B cell (primary cell): ENCODE results near the gene ECE2. TPM values are rescaled to one million over a fixed set of nuclear protein-coding genes. Genes with fewer than 3 reads are reported as not detected.

Source experiments
- ATAC-seq: fragments of 200-7000 bp; cut with Tn5 transposase; one replicate; pipeline ENCODE4 v1.10.0; 2021; ENCODE audit warnings: low read depth, mild to moderate bottlenecking, moderate number of reproducible peaks, moderate library complexity
- CTCF ChIA-PET: fragments of 350-600 bp; sonication (Branson Sonifier 250); formaldehyde crosslinking; loops from one replicate; lab custom pipeline; 2021; ENCODE audit warnings: antibody characterized with exemption, inconsistent platforms; lab: Charles Lee
- POLR2A ChIA-PET: fragments of 350-600 bp; sonication (Branson Sonifier 250); formaldehyde crosslinking; loops from one replicate; lab custom pipeline; 2021; ENCODE audit warnings: antibody characterized with exemption; lab: Charles Lee
- DNase-seq: peaks from one replicate; pipeline ENCODE4 v3.0.0; 2013
- H2AFZ ChIP-seq: 2 replicates; pipeline ENCODE4 v1.6.1; 2012; ENCODE audit warnings: mild to moderate bottlenecking, low read depth, low read length; ENCODE audit not compliant: insufficient read depth, poor library complexity, severe bottlenecking
- H3K27ac ChIP-seq, 2 donors: 1 replicate in 1 of 2; 2 replicates in 1 of 2; pipeline ENCODE4 v1.5.1; 2012 to 2013; ENCODE audit warnings: low read length in 2 of 2, mild to moderate bottlenecking in 2 of 2, moderate library complexity in 1 of 2
- H3K27me3 ChIP-seq, 4 experiments: fragments of 200-600 bp in 1 of 4; sonication (generic) in 1 of 4; replicated peaks in 1 of 4; 1 replicate in 2 of 4; 2 replicates in 2 of 4; pipeline versions ENCODE4 v1.6.1 to v1.7.0; 2013 to 2016; ENCODE audit warnings: low read length in 3 of 4, mild to moderate bottlenecking in 2 of 4, mixed read lengths in 1 of 4, moderate library complexity in 1 of 4; ENCODE audit not compliant: insufficient read depth in 4 of 4, control insufficient read depth in 3 of 4; ENCODE audit errors: control extremely low read depth in 1 of 4
- H3K36me3 ChIP-seq, 2 experiments: replicated peaks in 1 of 2; 1 replicate in 1 of 2; 2 replicates in 1 of 2; pipeline versions ENCODE4 v1.6.1 to v1.7.1; 2013; ENCODE audit warnings: low read length in 1 of 2; ENCODE audit not compliant: insufficient read depth in 2 of 2, control insufficient read depth in 1 of 2; ENCODE audit errors: control extremely low read depth in 1 of 2, extremely low read depth in 1 of 2
- H3K4me1 ChIP-seq, 2 donors: fragments of 200-600 bp in 1 of 2; sonication (generic) in 1 of 2; 1 replicate in 1 of 2; 2 replicates in 1 of 2; pipeline versions ENCODE4 v1.5.1 to v1.6.1; 2013 to 2017; ENCODE audit warnings: low read length in 2 of 2; ENCODE audit not compliant: control insufficient read depth in 2 of 2, insufficient read depth in 2 of 2
- H3K4me2 ChIP-seq: replicated peaks from 2 replicates; pipeline ENCODE3; 2012; ENCODE audit warnings: mild to moderate bottlenecking, low read depth, low read length; ENCODE audit not compliant: poor library complexity, severe bottlenecking
- H3K4me3 ChIP-seq, 5 experiments: fragments of 200-600 bp in 1 of 5; sonication (generic) in 1 of 5; 1 replicate in 3 of 5; 2 replicates in 2 of 5; pipeline versions ENCODE4 v1.5.1 to v1.7.0; 2011 to 2016; ENCODE audit warnings: low read length in 4 of 5, mild to moderate bottlenecking in 4 of 5, low read depth in 2 of 5, control low read depth in 1 of 5, moderate library complexity in 1 of 5; ENCODE audit not compliant: insufficient read depth in 1 of 5; ENCODE audit errors: control extremely low read depth in 1 of 5, extremely low read depth in 1 of 5
- H3K79me2 ChIP-seq: fragments of 200-600 bp; sonication (generic); one replicate; pipeline ENCODE4 v1.6.0; 2016; ENCODE audit warnings: low read length; ENCODE audit not compliant: control insufficient read depth, insufficient read depth
- H3K9ac ChIP-seq: fragments of 200-600 bp; sonication (generic); 2 replicates; pipeline ENCODE4 v1.6.1; 2017; ENCODE audit warnings: mild to moderate bottlenecking, low read length, moderate library complexity
- H3K9me3 ChIP-seq, 3 donors: one replicate each; pipeline versions ENCODE4 v1.6.1 to v1.7.1; 2013; ENCODE audit warnings: low read length in 2 of 3; ENCODE audit not compliant: control insufficient read depth in 2 of 3, insufficient read depth in 1 of 3; ENCODE audit errors: control extremely low read depth in 1 of 3
- H4K20me1 ChIP-seq: 2 replicates; pipeline ENCODE4 v1.6.0; 2012; ENCODE audit warnings: mild to moderate bottlenecking, low read length; ENCODE audit not compliant: insufficient read depth, control insufficient read depth, poor library complexity, severe bottlenecking
- H3K27ac Mint-ChIP-seq: one replicate; pipeline ENCODE4 v1.8.0; 2021; ENCODE audit warnings: mixed read lengths
- H3K27me3 Mint-ChIP-seq: one replicate; pipeline ENCODE4 v1.8.0; 2021; ENCODE audit warnings: mixed read lengths
- H3K4me1 Mint-ChIP-seq: one replicate; pipeline ENCODE4 v1.8.0; 2021; ENCODE audit warnings: mixed read lengths
- H3K4me3 Mint-ChIP-seq: one replicate; pipeline ENCODE4 v1.8.0; 2021; ENCODE audit warnings: mixed read lengths
- H3K9me3 Mint-ChIP-seq: one replicate; pipeline ENCODE4 v1.8.0; 2022; ENCODE audit warnings: mixed read lengths; ENCODE audit not compliant: insufficient read depth
- CTCF ChIP-seq: fragments of 200-600 bp; IDR thresholded peaks from one replicate; pipeline ENCODE4 v1.8.0; 2022; ENCODE audit warnings: antibody characterized with exemption, mild to moderate bottlenecking
- EZH2 ChIP-seq: IDR thresholded peaks from 2 replicates; pipeline ENCODE4 v1.6.1; 2012; ENCODE audit warnings: borderline replicate concordance, low read depth, mild to moderate bottlenecking, moderate library complexity, low read length; ENCODE audit not compliant: insufficient read depth, poor library complexity, severe bottlenecking
- WGBS: methylation state at CpG from one replicate; pipeline ENCODE4 v1.1.5; 2013; ENCODE audit warnings: missing lambda C conversion rate; ENCODE audit not compliant: insufficient coverage; 5-methylcytosine and 5-hydroxymethylcytosine counted together
- intact Hi-C: fragments of 100-400 bp; cut with micrococcal nuclease; formaldehyde crosslinking; loops from one replicate; pipeline ENCODE4 v1.10.0; 2022
- polyA plus RNA-seq: library from polyadenylated mRNA; depleted of rRNA; stranded (reverse); fragments of >200 nt; gene quantifications from 2 replicates; pipeline ENCODE4 v1.2.3, GENCODE V29; 2012
- total RNA-seq, 2 donors: library from RNA; stranded (reverse); fragments of 120-200 nt in 1 of 2; gene quantifications; 1 replicate in 1 of 2; 2 replicates in 1 of 2; pipeline versions ENCODE4 v1.2.3 to v1.2.4, GENCODE V29; 2013 to 2022

ECE2 gene
- total and polyA plus RNA-seq, 2 donors (not counting 1 experiment from before 2014, with no cell fraction given), result not detected

- H3K9me3 Mint-ChIP-seq, result no peaks in the 10 kb centered on the region
- no peak overlapping the region for H3K27ac Mint-ChIP-seq
- Histone ChIP-seq H3K79me2 (no peaks in the 10 kb centered on the region), H4K20me1 (peaks cover 10% of the 10 kb centered on the region), H3K4me3 (no peak overlapping the region), H3K9me3 (no peaks in the 10 kb centered on the region), H3K36me3 (peaks cover 8 to 90% of the 10 kb centered on the region in 2 experiments), H3K27me3 (no peaks in the 10 kb centered on the region), H3K27ac (no peak overlapping the region), H2AFZ (no peak overlapping the region), H3K4me2 (no peak overlapping the region), H3K9ac (no peak overlapping the region), H3K4me1 (no peaks in the 10 kb centered on the region)
- no peak for DNase-seq
- no peaks in the 10 kb centered on the region for H3K4me1 Mint-ChIP-seq
- TF ChIP-seq CTCF, result no peak
- no peak for TF ChIP-seq EZH2
- CTCF ChIA-PET, result no interaction called here
- intact Hi-C loops, result no loop called here
- no peak overlapping the region for H3K4me3 Mint-ChIP-seq
- no peaks in the 10 kb centered on the region for H3K27me3 Mint-ChIP-seq
- POLR2A ChIA-PET, result no interaction called here
- WGBS, result 74% methylated on average over 3 of the region's 3 CpGs
- no peak for ATAC-seq
Measured at GRCh38 chr3:184328516-184328915, 52.7 kb downstream of the ECE2 start.

GRCh38 chr3:184332370-184333090, 56.7 kb downstream of the ECE2 start:
- Histone ChIP-seq H3K4me1 (peaks cover 14 to 17% of the 10 kb centered on the region in 2 donors), H3K27ac (peak overlapping the region in 1 of 2 donors; percentile 93), H3K27me3 (no peaks in the 10 kb centered on the region), H3K9ac (no peak overlapping the region), H3K36me3 (peaks cover 1 to 66% of the 10 kb centered on the region in 2 experiments), H3K4me2 (no peak overlapping the region), H3K9me3 (no peaks in the 10 kb centered on the region), H2AFZ (no peak overlapping the region), H4K20me1 (no peaks in the 10 kb centered on the region), H3K79me2 (peaks cover 9% of the 10 kb centered on the region), H3K4me3 (no peak overlapping the region)
- TF ChIP-seq CTCF (no peak), EZH2 (no peak)
- H3K27ac Mint-ChIP-seq, result no peak overlapping the region
- POLR2A ChIA-PET, result no interaction called here
- no peaks in the 10 kb centered on the region for H3K9me3 Mint-ChIP-seq
- H3K4me3 Mint-ChIP-seq, result no peak overlapping the region
- CTCF ChIA-PET, result no interaction called here
- DNase-seq (no peak), ATAC-seq (no peak)
- intact Hi-C loops, result no loop called here
- no peaks in the 10 kb centered on the region for H3K27me3 Mint-ChIP-seq
- 92% methylated on average over 6 of the region's 10 CpGs for WGBS
- H3K4me1 Mint-ChIP-seq, result peaks cover 20% of the 10 kb centered on the region
